ENCODE data around the gene ANGPTL1.
"Not testable (repeated sequence)": the region's sequence is repeated elsewhere in the genome, so short reads cannot be mapped to it uniquely, and the experiment has no call there.

ANGPTL1 gene

DNA sequence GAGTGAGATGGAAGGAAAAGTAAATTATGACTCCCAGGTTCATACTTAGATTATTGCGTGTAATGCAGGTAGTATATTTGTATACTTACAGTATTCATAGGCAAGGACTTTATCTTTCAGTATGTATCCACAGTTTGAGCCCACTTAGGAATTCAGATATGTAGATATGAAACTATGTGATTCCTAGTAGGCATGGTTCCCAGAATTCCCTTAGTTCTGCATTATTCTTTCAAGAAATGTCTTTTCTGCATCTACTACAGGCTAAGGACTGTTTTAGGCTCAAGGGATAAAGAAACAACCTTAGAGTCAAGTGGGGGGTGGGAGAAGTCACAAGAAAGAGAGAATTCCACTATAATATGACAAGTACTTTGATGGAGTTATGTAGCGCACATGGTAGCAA is 13.8 kb downstream of the ANGPTL1 start:
- Histone ChIP-seq H3K27me3 (ENCODE audit: insufficient read depth, low read depth) (no peaks in the 10 kb centered on the region), H3K9ac (no peak overlapping the region), H3K4me1 (ENCODE audit: low read depth, poor library complexity, severe bottlenecking) (no peaks in the 10 kb centered on the region), H3K79me2 (ENCODE audit: insufficient read depth, low read depth) (no peaks in the 10 kb centered on the region), H3K4me2 (no peak overlapping the region), H4K20me1 (ENCODE audit: insufficient read depth) (no peaks in the 10 kb centered on the region), H3K27ac (no peak overlapping the region), H3K36me3 (ENCODE audit: insufficient read depth) (no peaks in the 10 kb centered on the region), H3K4me3 (IDR thresholded peaks at IDR 0.05; ENCODE audit: insufficient read depth, low read depth, low read length) (no peak overlapping the region), H2AFZ (ENCODE audit: low read depth) (no peak overlapping the region)
- TF ChIP-seq, protein P1, sequence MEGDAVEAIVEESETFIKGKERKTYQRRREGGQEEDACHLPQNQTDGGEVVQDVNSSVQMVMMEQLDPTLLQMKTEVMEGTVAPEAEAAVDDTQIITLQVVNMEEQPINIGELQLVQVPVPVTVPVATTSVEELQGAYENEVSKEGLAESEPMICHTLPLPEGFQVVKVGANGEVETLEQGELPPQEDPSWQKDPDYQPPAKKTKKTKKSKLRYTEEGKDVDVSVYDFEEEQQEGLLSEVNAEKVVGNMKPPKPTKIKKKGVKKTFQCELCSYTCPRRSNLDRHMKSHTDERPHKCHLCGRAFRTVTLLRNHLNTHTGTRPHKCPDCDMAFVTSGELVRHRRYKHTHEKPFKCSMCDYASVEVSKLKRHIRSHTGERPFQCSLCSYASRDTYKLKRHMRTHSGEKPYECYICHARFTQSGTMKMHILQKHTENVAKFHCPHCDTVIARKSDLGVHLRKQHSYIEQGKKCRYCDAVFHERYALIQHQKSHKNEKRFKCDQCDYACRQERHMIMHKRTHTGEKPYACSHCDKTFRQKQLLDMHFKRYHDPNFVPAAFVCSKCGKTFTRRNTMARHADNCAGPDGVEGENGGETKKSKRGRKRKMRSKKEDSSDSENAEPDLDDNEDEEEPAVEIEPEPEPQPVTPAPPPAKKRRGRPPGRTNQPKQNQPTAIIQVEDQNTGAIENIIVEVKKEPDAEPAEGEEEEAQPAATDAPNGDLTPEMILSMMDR (conservative IDR thresholded peaks at IDR 0.05; ENCODE audit: low read depth, low read length) = no peak

DNA sequence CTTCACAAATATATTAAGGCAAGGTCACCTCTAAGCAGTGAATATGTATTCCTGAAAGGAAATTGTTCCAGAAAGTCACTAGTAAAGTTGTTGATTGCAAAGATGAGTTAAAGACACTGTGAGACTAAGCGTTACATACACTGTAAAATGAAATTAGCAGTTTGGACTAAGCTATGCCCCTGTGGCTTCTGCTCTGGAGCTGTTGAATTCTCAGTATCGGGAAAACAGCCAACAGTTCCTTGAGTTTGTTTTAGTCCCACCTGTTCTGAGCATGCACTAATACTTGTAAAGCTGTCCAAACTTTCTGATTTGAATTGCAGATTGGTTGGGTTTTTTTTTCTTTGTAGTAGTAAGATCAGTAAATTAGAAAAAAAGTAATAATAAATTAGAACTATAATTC is 21.0 kb downstream of the ANGPTL1 start:
- H3K36me3 ChIP-seq (ENCODE audit: insufficient read depth) = no peaks in the 10 kb centered on the region
- no peaks in the 10 kb centered on the region for H4K20me1 ChIP-seq (ENCODE audit: insufficient read depth)
- H2AFZ ChIP-seq (ENCODE audit: low read depth) = no peak overlapping the region

DNA sequence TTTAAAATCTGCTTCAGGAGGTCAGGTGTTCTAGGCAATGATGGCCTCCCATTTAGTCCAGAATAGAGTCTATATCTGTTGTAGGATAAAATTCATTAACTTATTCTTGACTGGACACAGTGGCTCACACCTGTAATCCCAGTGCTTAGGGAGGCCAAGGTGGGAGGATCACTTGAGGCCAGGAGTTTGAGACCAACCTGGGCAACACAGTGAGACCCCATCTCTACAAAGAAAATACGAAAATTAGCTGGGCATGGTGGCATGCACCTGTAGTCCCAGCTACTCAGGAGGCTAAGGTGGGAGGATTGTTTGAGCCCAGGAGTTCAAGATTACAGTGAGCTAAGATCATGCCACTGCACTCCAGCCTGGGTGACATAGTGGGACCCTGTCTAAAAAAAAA is 23.0 kb downstream of the ANGPTL1 start:
- H4K20me1 ChIP-seq (ENCODE audit: insufficient read depth); H3K27me3 ChIP-seq (ENCODE audit: insufficient read depth, low read depth); H3K36me3 ChIP-seq (ENCODE audit: insufficient read depth); H3K4me1 ChIP-seq (ENCODE audit: low read depth, poor library complexity, severe bottlenecking); H3K4me2 ChIP-seq; H3K4me3 ChIP-seq (IDR thresholded peaks at IDR 0.05; ENCODE audit: insufficient read depth, low read depth, low read length); H3K27ac ChIP-seq; H3K9ac ChIP-seq; H2AFZ ChIP-seq (ENCODE audit: low read depth); H3K79me2 ChIP-seq (ENCODE audit: insufficient read depth, low read depth): not testable (repeated sequence)

More for the DNA sequence above, 21.0 kb downstream of the ANGPTL1 start:
- Histone ChIP-seq H3K4me1 (ENCODE audit: low read depth, poor library complexity, severe bottlenecking) (no peaks in the 10 kb centered on the region), H3K27ac (no peak overlapping the region), H3K9ac (no peak overlapping the region), H3K79me2 (ENCODE audit: insufficient read depth, low read depth) (no peaks in the 10 kb centered on the region), H3K4me3 (IDR thresholded peaks at IDR 0.05; ENCODE audit: insufficient read depth, low read depth, low read length) (no peak overlapping the region), H3K4me2 (no peak overlapping the region), H3K27me3 (ENCODE audit: insufficient read depth, low read depth) (no peaks in the 10 kb centered on the region)
- TF ChIP-seq, protein P1 (conservative IDR thresholded peaks at IDR 0.05; ENCODE audit: low read depth, low read length) = no peak

DNA sequence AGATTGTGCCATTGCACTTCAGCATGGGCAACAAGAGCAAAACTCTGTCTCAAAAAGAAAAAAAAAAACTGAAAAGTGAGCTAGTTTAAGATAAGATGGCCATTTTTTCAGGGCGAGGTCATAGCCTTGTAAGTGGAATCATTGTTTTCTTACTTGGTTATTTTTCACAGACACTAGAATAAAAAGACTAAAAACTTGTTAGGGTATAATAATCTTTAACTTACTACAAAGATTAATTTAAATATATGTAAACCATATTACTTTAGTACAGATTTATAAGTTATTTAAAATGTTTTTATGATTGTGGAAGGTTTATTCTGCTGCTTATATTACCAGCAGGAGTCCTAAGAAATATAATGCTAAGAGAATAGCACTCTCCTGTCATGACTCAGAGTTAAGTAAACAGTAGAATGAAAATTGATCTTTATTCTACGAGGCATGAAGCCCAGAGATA is 23.5 kb downstream of the ANGPTL1 start:
- Histone ChIP-seq H3K79me2 (ENCODE audit: insufficient read depth, low read depth) (no peaks in the 10 kb centered on the region), H3K36me3 (ENCODE audit: insufficient read depth) (no peaks in the 10 kb centered on the region), H3K9ac (no peak overlapping the region), H3K4me3 (IDR thresholded peaks at IDR 0.05; ENCODE audit: insufficient read depth, low read depth, low read length) (no peak overlapping the region), H3K27ac (no peak overlapping the region), H2AFZ (ENCODE audit: low read depth) (no peak overlapping the region), H3K4me1 (ENCODE audit: low read depth, poor library complexity, severe bottlenecking) (no peaks in the 10 kb centered on the region), H4K20me1 (ENCODE audit: insufficient read depth) (no peaks in the 10 kb centered on the region), H3K4me2 (no peak overlapping the region), H3K27me3 (ENCODE audit: insufficient read depth, low read depth) (no peaks in the 10 kb centered on the region)
- TF ChIP-seq, protein P1 (conservative IDR thresholded peaks at IDR 0.05; ENCODE audit: low read depth, low read length) = no peak

DNA sequence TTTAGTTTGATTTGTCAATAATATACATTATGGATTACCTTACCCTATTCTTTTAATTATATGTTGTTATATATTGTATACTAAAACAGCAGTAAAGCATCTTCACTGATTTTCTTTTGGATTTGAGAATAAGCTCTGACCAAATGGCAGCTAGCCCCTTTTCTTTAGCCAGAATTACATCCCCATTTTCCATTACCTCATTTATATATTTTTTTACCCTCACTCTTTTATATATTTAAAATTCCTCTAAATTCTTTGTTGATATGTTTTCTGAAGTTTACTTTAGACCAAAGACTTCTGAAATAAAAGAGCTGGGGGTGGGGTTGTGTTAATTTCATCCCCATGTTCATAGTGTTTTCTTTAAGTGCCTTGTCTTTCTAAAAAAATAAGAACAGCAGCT is 24.6 kb downstream of the ANGPTL1 start:
- Histone ChIP-seq H3K4me1 (ENCODE audit: low read depth, poor library complexity, severe bottlenecking) (no peaks in the 10 kb centered on the region), H3K27me3 (ENCODE audit: insufficient read depth, low read depth) (no peaks in the 10 kb centered on the region), H4K20me1 (ENCODE audit: insufficient read depth) (no peaks in the 10 kb centered on the region), H3K4me3 (IDR thresholded peaks at IDR 0.05; ENCODE audit: insufficient read depth, low read depth, low read length) (no peak overlapping the region), H3K79me2 (ENCODE audit: insufficient read depth, low read depth) (no peaks in the 10 kb centered on the region), H3K36me3 (ENCODE audit: insufficient read depth) (no peaks in the 10 kb centered on the region), H3K9ac (no peak overlapping the region), H3K4me2 (no peak overlapping the region), H3K27ac (no peak overlapping the region), H2AFZ (ENCODE audit: low read depth) (no peak overlapping the region)
- TF ChIP-seq, protein P1 (conservative IDR thresholded peaks at IDR 0.05; ENCODE audit: low read depth, low read length) = no peak

Data from KMS-11 (cell line).